ENCODE data around the gene ZDHHC22.
A peak's percentile ranks its signal among the peaks of the same experiment; 100 is the strongest.

Gene ZDHHC22

DNA sequence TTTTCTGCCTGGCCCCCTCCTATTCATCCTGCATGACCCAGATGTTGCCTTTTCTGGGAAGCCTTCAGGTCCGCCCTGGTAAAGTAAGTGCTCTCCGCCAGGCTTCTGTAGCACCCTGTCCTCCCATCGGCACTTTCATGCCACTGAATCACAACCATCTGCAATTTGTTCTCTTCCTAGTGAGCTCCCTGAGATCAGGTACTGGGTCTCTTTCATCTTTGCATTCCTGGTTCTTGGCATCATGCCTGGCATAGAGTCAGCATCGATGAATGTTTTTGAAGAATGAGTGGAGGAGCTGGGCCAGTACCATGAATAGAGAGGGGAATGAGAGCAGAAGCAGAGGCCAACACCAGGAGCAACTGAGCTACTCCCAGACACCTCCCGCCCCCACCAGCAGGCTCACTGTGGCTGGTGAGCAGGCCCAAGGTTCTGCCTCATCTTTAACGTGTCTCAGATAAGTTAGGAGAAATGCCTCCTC lies 13.1 kb downstream of the ZDHHC22 start:
- Histone ChIP-seq H3K27me3 (replicated peaks) (peaks cover 28% of the 10 kb centered on the region), H3K27ac (no peak overlapping the region), H3K36me3 (replicated peaks) (no peaks in the 10 kb centered on the region), H3K4me3 (ENCODE audit: low read depth, low read length) (no peak overlapping the region)
- no peak for DNase-seq
- in situ Hi-C loops (cut with HindIII; ENCODE audit: low pct_ligation_motif_present, low sequenced_read_pairs), result no loop called here
- TF ChIP-seq CTCF (IDR thresholded peaks at IDR 0.05; ENCODE audit: low read depth, low read length, missing control alignments), result no peak

GRCh38 chr14:77126461-77126990 lies 15.1 kb downstream of the ZDHHC22 start:
- peaks cover 25% of the 10 kb centered on the region for H3K27me3 ChIP-seq (replicated peaks)
- in situ Hi-C loops (cut with HindIII; ENCODE audit: low pct_ligation_motif_present, low sequenced_read_pairs), result no loop called here
- no peaks in the 10 kb centered on the region for H3K36me3 ChIP-seq (replicated peaks)
- TF ChIP-seq CTCF (IDR thresholded peaks at IDR 0.05; ENCODE audit: low read depth, low read length, missing control alignments), result no peak
- no peak overlapping the region for H3K27ac ChIP-seq
- DNase-seq, result no peak
- no peak overlapping the region for H3K4me3 ChIP-seq (ENCODE audit: low read depth, low read length)

DNA sequence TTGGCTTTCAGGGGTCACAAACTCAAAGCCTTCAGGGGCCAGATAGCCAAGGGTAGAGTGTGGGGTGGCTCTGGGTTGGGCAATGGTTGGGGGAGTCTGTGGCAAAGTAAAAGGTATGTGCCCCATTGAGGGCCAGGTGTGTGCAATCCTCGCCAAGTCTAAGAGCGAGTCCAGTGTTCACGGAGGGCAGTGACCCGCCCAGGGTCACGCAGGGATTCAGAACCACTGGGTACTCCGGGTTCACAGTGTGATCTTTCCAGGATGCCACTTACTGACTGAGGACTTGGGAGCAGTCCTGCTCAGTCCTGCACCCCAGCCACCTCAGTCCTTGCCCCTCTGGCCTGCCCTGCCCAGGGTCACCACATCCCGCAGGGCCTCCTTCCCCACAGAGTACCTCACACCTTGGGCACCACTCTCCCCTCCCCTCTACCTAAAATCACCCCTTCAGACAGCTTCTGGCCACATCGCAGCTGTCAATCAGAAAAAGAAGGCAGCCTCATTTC lies 15.7 kb downstream of the ZDHHC22 start:
- Histone ChIP-seq H3K36me3 (replicated peaks) (no peaks in the 10 kb centered on the region), H3K4me3 (ENCODE audit: low read depth, low read length) (no peak overlapping the region), H3K27ac (no peak overlapping the region), H3K27me3 (replicated peaks) (peaks cover 25% of the 10 kb centered on the region)
- no peak for DNase-seq
- in situ Hi-C loops (cut with HindIII; ENCODE audit: low pct_ligation_motif_present, low sequenced_read_pairs), result no loop called here
- TF ChIP-seq CTCF (IDR thresholded peaks at IDR 0.05; ENCODE audit: low read depth, low read length, missing control alignments), result no peak

GRCh38 chr14:77125281-77125801 lies 16.2 kb downstream of the ZDHHC22 start:
- no peak overlapping the region for H3K27ac ChIP-seq
- DNase-seq, result no peak
- no peaks in the 10 kb centered on the region for H3K36me3 ChIP-seq (replicated peaks)
- peaks cover 25% of the 10 kb centered on the region for H3K27me3 ChIP-seq (replicated peaks)
- in situ Hi-C loops (cut with HindIII; ENCODE audit: low pct_ligation_motif_present, low sequenced_read_pairs), result no loop called here
- TF ChIP-seq CTCF (IDR thresholded peaks at IDR 0.05; ENCODE audit: low read depth, low read length, missing control alignments), result no peak
- no peak overlapping the region for H3K4me3 ChIP-seq (ENCODE audit: low read depth, low read length)

DNA sequence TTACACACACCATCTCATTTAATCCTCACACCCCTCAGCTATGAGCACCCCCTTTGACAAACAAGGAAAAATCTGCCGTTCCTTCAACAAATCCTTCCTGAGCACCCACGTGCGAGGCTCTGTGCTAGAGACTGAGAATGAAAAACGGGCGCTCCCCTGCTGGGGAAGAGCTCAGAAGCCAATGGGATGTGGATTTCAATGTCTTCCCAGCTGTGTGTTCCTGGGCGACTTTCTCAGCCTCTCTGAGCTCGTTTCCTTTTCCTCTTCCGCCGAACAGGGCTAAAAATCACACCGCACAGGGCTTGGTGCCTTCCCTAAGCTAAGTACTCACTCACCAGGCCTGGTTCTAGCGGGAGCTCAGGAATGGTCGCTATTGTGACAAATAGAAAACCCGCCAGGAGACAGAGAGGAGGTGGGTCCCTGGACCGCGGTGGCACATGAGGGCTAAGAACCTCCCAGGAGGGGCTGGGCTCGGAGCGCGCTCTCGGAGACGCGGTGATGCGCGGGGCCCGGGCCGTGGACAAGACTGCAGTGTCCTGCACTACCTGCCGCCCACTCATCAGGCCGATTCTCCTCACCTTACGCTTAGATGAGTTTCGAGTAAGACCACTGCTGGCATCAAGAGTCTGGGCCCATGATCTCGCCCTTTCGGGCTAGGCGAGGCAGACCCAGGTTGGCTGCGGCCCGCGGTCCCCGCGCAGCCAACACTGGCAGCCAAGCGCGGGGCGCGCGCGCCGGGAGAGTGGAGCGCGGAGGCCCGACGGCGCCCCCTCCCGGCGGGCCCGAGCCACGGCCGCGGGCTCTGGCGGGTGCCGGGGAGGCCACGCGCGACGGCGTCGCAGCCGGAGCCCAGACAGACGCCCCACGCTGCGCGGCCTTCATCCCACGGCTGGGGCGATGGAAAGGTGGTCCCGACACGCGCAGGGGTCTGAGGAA lies 17.0 kb downstream of the ZDHHC22 start:
- no peak for DNase-seq
- Histone ChIP-seq H3K36me3 (replicated peaks) (no peaks in the 10 kb centered on the region), H3K27ac (no peak overlapping the region), H3K27me3 (replicated peaks) (peaks cover 25% of the 10 kb centered on the region), H3K4me3 (ENCODE audit: low read depth, low read length) (peak overlapping the region; percentile 52)
- in situ Hi-C loops (cut with HindIII; ENCODE audit: low pct_ligation_motif_present, low sequenced_read_pairs), result no loop called here
- no peak for TF ChIP-seq CTCF (IDR thresholded peaks at IDR 0.05; ENCODE audit: low read depth, low read length, missing control alignments)

All from brain microvascular endothelial cell (primary cell).